ENCODE data around the gene EPB41. TPM values are rescaled to one million over a fixed set of nuclear protein-coding genes. Genes with fewer than 3 reads are reported as not detected.

EPB41 gene
- total RNA-seq, 4 donors from 2014 or later, result 71.6 to 117 (median 92.6) TPM

DNA sequence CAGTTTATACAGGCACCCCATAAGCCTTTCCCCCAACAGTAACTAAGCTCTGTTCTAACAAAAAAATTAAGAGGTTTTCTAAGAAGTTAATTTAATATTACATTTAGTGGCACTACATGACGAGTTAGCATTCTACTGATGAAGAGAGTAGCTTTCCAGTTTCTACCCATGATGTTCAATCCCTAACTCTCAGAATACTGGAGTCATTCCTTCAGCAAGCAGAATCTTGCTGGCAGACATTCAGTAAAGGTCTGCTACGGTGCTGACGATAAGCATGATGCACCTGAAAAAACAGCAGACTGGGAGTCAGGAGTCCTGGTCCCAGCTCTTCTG lies 242.9 kb downstream of the EPB41 start:
- DNase-seq, result no peak
- Histone ChIP-seq H3K4me3 (no peak overlapping the region), H3K4me1 (peaks cover 1 to 30% (median 10%) of the 10 kb centered on the region in 4 donors), H3K36me3 (peaks cover 0 to 82% (median 36%) of the 10 kb centered on the region in 4 donors), H3K27me3 (no peaks in the 10 kb centered on the region), H3K9me3 (no peaks in the 10 kb centered on the region), H3K27ac (peak overlapping the region in 1 of 4 donors; percentile 39)
- intact Hi-C loops (cut with DNase I; ENCODE audit: low total_unique reads) (no loop called here), in situ Hi-C loops (cut with MboI; ENCODE audit: low pct_ligation_motif_present in 1 of 4, low pct_unique_long_range_greater_than_20kb in 1 of 4, low sequenced_read_pairs in 3 of 4) (no loop called here)
- TF ChIP-seq EP300 (IDR thresholded peaks at IDR 0.05; ENCODE audit: low read depth) (no peak), POLR2AphosphoS5 (IDR thresholded peaks at IDR 0.05) (no peak), POLR2A (IDR thresholded peaks at IDR 0.05) (no peak)
- TF ChIP-seq, protein P1, sequence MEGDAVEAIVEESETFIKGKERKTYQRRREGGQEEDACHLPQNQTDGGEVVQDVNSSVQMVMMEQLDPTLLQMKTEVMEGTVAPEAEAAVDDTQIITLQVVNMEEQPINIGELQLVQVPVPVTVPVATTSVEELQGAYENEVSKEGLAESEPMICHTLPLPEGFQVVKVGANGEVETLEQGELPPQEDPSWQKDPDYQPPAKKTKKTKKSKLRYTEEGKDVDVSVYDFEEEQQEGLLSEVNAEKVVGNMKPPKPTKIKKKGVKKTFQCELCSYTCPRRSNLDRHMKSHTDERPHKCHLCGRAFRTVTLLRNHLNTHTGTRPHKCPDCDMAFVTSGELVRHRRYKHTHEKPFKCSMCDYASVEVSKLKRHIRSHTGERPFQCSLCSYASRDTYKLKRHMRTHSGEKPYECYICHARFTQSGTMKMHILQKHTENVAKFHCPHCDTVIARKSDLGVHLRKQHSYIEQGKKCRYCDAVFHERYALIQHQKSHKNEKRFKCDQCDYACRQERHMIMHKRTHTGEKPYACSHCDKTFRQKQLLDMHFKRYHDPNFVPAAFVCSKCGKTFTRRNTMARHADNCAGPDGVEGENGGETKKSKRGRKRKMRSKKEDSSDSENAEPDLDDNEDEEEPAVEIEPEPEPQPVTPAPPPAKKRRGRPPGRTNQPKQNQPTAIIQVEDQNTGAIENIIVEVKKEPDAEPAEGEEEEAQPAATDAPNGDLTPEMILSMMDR (IDR thresholded peaks at IDR 0.05), result no peak
- 83 to 92% methylated on average over 3 of the region's 3 CpGs for WGBS, 2 donors (ENCODE audit: low coverage in 1 of 2)

DNA sequence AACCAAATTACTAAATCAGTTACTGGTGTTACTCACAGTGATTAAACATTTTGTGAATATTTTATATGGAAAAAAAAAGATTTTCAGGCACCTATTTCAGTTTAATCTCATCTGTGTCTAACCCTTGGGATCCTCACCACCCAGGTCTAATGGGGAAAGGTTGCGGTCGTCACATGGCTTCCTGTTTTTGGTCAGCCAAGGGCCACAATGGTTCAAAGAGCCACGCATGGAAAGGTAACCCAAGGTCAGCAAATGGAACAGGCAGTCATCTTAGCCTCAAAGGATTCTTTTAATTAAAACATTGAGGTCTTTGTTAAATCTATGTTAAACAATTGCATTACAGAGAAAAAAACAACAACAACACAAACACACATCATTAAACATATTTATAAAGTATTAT lies 245.4 kb downstream of the EPB41 start:
- TF ChIP-seq, protein P1 (IDR thresholded peaks at IDR 0.05), result no peak
- no peak for TF ChIP-seq EP300 (IDR thresholded peaks at IDR 0.05; ENCODE audit: low read depth)
- no peak for TF ChIP-seq POLR2AphosphoS5 (IDR thresholded peaks at IDR 0.05)
- no peak for TF ChIP-seq POLR2A (IDR thresholded peaks at IDR 0.05)
- H3K4me1 ChIP-seq, result peaks cover 18 to 54% (median 19%) of the 10 kb centered on the region in 4 donors
- in situ Hi-C loops (cut with MboI; ENCODE audit: low pct_ligation_motif_present in 1 of 4, low pct_unique_long_range_greater_than_20kb in 1 of 4, low sequenced_read_pairs in 3 of 4) (no loop called here), intact Hi-C loops (cut with DNase I; ENCODE audit: low total_unique reads) (no loop called here)
- no peaks in the 10 kb centered on the region for H3K27me3 ChIP-seq
- WGBS, 2 donors (ENCODE audit: low coverage in 1 of 2), result 74 to 82% methylated on average over 3 of the region's 3 CpGs
- no peaks in the 10 kb centered on the region for H3K9me3 ChIP-seq
- H3K27ac ChIP-seq, result no peak overlapping the region
- no peak overlapping the region for H3K4me3 ChIP-seq
- peaks cover 0 to 59% (median 24%) of the 10 kb centered on the region in 4 donors for H3K36me3 ChIP-seq
- no peak for DNase-seq

DNA sequence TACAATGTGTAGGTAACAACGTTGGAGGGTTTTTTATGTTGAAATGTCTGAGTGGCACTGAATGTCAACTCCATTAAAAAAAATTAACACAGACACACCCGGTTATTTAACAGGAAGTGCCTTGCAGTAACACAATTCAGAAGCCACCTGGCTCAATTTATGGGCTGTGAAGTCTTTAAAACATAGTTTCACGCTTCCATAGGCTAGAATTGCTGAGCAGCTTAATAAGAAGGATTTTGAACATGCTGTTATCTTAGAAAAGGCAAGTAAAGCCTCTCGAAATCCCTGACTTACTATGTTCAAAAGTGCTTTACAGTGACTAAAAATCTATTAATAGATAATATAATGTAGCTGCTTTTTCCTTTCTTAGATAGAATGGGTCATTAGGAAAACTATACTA lies 247.7 kb downstream of the EPB41 start:
- Histone ChIP-seq H3K9me3 (no peaks in the 10 kb centered on the region), H3K4me1 (peaks cover 21 to 67% (median 28%) of the 10 kb centered on the region in 4 donors), H3K27me3 (no peaks in the 10 kb centered on the region), H3K27ac (peak overlapping the region in 1 of 4 donors; percentile 14), H3K4me3 (no peak overlapping the region), H3K36me3 (peaks cover 0 to 44% (median 13%) of the 10 kb centered on the region in 4 donors)
- in situ Hi-C loops (cut with MboI; ENCODE audit: low pct_ligation_motif_present in 1 of 4, low pct_unique_long_range_greater_than_20kb in 1 of 4, low sequenced_read_pairs in 3 of 4), result no loop called here
- intact Hi-C loops (cut with DNase I; ENCODE audit: low total_unique reads), result no loop called here
- 38 to 46% methylated on average over 4 of the region's 4 CpGs for WGBS, 2 donors (ENCODE audit: low coverage in 1 of 2)
- DNase-seq, result no peak
- TF ChIP-seq, protein P1 (IDR thresholded peaks at IDR 0.05), result no peak
- TF ChIP-seq POLR2A (IDR thresholded peaks at IDR 0.05) (no peak), EP300 (IDR thresholded peaks at IDR 0.05; ENCODE audit: low read depth) (no peak), POLR2AphosphoS5 (IDR thresholded peaks at IDR 0.05) (no peak)

DNA sequence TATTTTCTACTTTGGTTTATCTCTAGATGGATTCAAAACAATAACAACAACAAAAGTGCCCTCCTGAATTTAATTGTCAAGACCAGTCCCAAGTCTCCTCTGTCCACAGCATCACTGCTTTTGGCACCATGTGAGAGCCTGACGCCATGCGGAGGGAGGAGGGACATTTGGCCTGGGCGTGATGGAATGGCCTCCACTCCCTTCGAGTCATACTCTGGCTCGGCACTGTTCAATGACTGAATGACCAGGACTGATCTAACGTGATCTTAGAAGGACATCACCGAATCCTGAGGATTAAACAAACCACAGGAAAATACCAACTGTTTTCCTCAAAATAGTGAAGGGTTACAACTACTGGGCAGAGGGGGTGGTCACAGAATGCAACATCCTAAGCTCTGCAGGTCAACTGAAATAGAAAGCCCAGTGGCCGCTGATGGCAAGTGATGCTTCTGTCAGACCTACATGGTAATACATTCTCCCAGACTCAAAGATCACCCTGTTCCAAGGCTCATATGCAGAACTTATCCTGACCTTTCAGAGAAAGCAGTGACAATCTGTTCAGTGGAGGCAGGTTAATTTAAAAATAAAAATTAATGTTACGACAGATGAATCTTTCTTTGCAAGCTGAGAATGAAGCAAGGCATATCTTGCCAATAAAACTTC lies 248.2 kb downstream of the EPB41 start:
- H3K27ac ChIP-seq, result no peak overlapping the region
- H3K36me3 ChIP-seq, result peaks cover 0 to 38% (median 11%) of the 10 kb centered on the region in 4 donors
- peaks cover 18 to 67% (median 30%) of the 10 kb centered on the region in 4 donors for H3K4me1 ChIP-seq
- DNase-seq, result peak; percentile 20
- TF ChIP-seq, protein P1 (IDR thresholded peaks at IDR 0.05), result no peak
- no peak for TF ChIP-seq POLR2AphosphoS5 (IDR thresholded peaks at IDR 0.05)
- H3K4me3 ChIP-seq, result no peak overlapping the region
- H3K27me3 ChIP-seq, result no peaks in the 10 kb centered on the region
- intact Hi-C loops (cut with DNase I; ENCODE audit: low total_unique reads) (no loop called here), in situ Hi-C loops (cut with MboI; ENCODE audit: low pct_ligation_motif_present in 1 of 4, low pct_unique_long_range_greater_than_20kb in 1 of 4, low sequenced_read_pairs in 3 of 4) (no loop called here)
- 71 to 76% methylated on average over 8 to 9 of the region's 9 CpGs for WGBS, 2 donors (ENCODE audit: low coverage in 1 of 2)
- H3K9me3 ChIP-seq, result no peaks in the 10 kb centered on the region
